ENCODE measurements around the gene KCND1.

DNA sequence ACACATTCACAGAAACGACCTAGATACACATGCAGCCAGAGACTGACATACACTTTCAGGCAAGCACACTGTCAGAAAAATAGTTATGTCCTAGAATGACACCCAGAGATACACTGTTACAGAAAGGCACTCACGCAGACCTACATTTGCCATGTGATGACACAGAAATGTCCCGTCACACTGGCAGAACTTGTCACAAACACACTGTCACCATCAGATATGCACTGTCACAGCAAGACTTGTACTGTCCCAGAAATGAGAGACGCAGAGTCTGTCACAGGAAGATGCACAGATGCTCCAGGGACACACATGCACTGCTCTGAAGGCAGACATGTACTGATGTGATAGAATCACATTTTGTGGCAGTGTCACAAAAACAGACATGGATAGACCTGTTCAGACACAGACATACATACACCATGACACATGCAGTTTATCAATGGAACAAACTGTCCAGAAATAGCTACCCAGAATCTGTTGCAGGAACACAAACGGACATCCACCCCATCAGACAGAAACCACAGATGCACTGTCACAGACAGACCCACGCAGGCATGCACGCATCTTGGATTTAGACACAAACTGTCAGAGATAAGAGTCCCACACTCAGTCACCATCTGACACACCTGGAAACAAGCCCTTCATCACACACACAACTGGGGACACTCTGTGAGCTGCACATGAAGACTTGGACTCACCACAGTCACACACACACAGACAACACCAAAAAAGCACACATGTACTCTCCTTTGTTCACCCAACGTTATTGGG lies 51.5 kb downstream of the KCND1 start:
- TF ChIP-seq POLR2AphosphoS5 (IDR thresholded peaks at IDR 0.05; ENCODE audit: borderline replicate concordance, low read depth, low read length) = no peak
- TF ChIP-seq EZH2 (IDR thresholded peaks at IDR 0.05) = no peak
